ENCODE data around the gene HOXD9.

HOXD9 gene

DNA sequence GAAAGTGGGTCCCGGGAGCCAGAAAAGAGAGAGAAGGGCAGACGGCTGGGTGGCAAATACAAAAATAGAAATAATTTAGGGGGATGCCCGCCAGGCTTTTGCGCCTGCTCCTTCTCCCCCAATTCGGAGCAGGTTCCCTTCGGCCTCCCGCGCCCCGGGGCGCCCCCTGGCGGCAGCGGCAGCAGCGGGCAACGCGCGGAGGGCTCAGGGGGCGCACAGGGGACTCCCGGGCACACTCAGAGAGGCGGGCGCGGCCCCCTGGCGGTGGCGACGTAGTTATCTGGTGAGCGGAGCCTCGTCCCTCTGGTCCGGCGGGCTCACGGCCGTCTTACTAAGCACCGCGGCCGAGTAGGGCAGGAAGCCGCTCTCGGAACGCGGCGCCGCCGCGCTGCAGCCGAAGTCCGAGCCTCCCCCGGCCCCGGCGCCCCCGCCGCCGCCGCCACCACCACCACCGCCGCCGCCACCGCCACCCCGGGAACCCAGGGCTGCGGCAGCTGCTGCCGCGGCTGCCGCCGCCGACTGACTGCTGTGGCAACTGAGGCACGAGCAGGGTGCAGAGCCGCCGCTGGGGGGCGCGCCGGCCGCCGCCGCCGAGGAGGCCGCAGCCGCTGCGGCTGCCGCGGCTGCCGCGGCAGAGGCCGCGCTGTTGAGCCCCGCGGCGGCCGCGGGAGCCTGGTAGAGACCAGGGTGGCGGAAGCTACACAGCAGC lies 42.5 kb upstream of the HOXD9 start:
- Histone ChIP-seq H2AFZ (ENCODE audit: low read depth, low read length) (no peak overlapping the region), H3K27me3 (ENCODE audit: low read depth, low read length) (no peaks in the 10 kb centered on the region), H3K79me2 (ENCODE audit: low read length) (no peaks in the 10 kb centered on the region), H3K4me3 (ENCODE audit: low read length) (no peak overlapping the region), H3K9me3 (ENCODE audit: insufficient read depth, low read length) (no peaks in the 10 kb centered on the region), H3K27ac (ENCODE audit: low read length) (no peak overlapping the region), H3K9ac (ENCODE audit: low read length) (no peak overlapping the region), H3K36me3 (replicated peaks; ENCODE audit: low read depth, low read length) (no peaks in the 10 kb centered on the region), H3K4me2 (ENCODE audit: low read length) (no peak overlapping the region), H3K4me1 (ENCODE audit: low read length) (no peaks in the 10 kb centered on the region), H4K20me1 (ENCODE audit: insufficient read depth, low read length) (no peaks in the 10 kb centered on the region)
- no peak for TF ChIP-seq EZH2phosphoT487 (IDR thresholded peaks at IDR 0.05; ENCODE audit: low read depth)
- TF ChIP-seq, protein P1, sequence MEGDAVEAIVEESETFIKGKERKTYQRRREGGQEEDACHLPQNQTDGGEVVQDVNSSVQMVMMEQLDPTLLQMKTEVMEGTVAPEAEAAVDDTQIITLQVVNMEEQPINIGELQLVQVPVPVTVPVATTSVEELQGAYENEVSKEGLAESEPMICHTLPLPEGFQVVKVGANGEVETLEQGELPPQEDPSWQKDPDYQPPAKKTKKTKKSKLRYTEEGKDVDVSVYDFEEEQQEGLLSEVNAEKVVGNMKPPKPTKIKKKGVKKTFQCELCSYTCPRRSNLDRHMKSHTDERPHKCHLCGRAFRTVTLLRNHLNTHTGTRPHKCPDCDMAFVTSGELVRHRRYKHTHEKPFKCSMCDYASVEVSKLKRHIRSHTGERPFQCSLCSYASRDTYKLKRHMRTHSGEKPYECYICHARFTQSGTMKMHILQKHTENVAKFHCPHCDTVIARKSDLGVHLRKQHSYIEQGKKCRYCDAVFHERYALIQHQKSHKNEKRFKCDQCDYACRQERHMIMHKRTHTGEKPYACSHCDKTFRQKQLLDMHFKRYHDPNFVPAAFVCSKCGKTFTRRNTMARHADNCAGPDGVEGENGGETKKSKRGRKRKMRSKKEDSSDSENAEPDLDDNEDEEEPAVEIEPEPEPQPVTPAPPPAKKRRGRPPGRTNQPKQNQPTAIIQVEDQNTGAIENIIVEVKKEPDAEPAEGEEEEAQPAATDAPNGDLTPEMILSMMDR (IDR thresholded peaks at IDR 0.05; ENCODE audit: low read depth, low read length) = no peak

GRCh38 chr2:176080540-176081375 lies 41.8 kb upstream of the HOXD9 start:
- H3K4me1 ChIP-seq (ENCODE audit: low read length) = no peaks in the 10 kb centered on the region
- no peak overlapping the region for H3K4me2 ChIP-seq (ENCODE audit: low read length)
- H3K4me3 ChIP-seq (ENCODE audit: low read length) = no peak overlapping the region
- no peak overlapping the region for H2AFZ ChIP-seq (ENCODE audit: low read depth, low read length)
- H3K9me3 ChIP-seq (ENCODE audit: insufficient read depth, low read length) = no peaks in the 10 kb centered on the region
- H4K20me1 ChIP-seq (ENCODE audit: insufficient read depth, low read length) = no peaks in the 10 kb centered on the region
- H3K9ac ChIP-seq (ENCODE audit: low read length) = no peak overlapping the region
- H3K27me3 ChIP-seq (ENCODE audit: low read depth, low read length) = no peaks in the 10 kb centered on the region
- no peak overlapping the region for H3K27ac ChIP-seq (ENCODE audit: low read length)
- no peaks in the 10 kb centered on the region for H3K36me3 ChIP-seq (replicated peaks; ENCODE audit: low read depth, low read length)
- no peak for TF ChIP-seq EZH2phosphoT487 (IDR thresholded peaks at IDR 0.05; ENCODE audit: low read depth)
- TF ChIP-seq, protein P1 (IDR thresholded peaks at IDR 0.05; ENCODE audit: low read depth, low read length) = no peak
- no peaks in the 10 kb centered on the region for H3K79me2 ChIP-seq (ENCODE audit: low read length)

DNA sequence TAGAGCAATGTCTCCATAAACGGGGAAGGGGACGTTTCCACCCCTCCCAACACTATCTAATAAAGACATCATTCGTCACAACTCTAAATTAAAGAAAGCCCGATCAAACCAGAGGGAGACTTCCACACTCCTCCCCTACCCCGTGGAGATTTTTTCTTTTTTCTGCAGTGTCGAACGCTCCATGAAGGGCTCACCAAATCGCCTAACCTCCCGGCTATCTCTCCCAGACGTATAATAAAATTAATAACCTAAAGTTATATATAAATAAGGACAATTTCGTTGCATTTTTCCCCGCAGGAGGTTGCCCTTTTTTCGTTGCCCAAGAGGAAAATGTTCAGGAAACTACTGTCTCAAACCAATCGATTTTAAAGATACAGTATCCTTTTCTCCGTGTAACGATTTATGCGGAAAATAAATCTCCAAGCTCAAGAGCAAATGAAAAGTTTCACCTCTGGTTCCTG lies 41.1 kb upstream of the HOXD9 start:
- Histone ChIP-seq H3K36me3 (replicated peaks; ENCODE audit: low read depth, low read length) (no peaks in the 10 kb centered on the region), H4K20me1 (ENCODE audit: insufficient read depth, low read length) (no peaks in the 10 kb centered on the region), H3K9ac (ENCODE audit: low read length) (no peak overlapping the region), H3K4me3 (ENCODE audit: low read length) (no peak overlapping the region), H2AFZ (ENCODE audit: low read depth, low read length) (no peak overlapping the region), H3K4me1 (ENCODE audit: low read length) (no peaks in the 10 kb centered on the region), H3K27me3 (ENCODE audit: low read depth, low read length) (no peaks in the 10 kb centered on the region), H3K9me3 (ENCODE audit: insufficient read depth, low read length) (no peaks in the 10 kb centered on the region), H3K4me2 (ENCODE audit: low read length) (no peak overlapping the region), H3K27ac (ENCODE audit: low read length) (no peak overlapping the region), H3K79me2 (ENCODE audit: low read length) (no peaks in the 10 kb centered on the region)
- no peak for TF ChIP-seq EZH2phosphoT487 (IDR thresholded peaks at IDR 0.05; ENCODE audit: low read depth)
- TF ChIP-seq, protein P1 (IDR thresholded peaks at IDR 0.05; ENCODE audit: low read depth, low read length) = no peak

DNA sequence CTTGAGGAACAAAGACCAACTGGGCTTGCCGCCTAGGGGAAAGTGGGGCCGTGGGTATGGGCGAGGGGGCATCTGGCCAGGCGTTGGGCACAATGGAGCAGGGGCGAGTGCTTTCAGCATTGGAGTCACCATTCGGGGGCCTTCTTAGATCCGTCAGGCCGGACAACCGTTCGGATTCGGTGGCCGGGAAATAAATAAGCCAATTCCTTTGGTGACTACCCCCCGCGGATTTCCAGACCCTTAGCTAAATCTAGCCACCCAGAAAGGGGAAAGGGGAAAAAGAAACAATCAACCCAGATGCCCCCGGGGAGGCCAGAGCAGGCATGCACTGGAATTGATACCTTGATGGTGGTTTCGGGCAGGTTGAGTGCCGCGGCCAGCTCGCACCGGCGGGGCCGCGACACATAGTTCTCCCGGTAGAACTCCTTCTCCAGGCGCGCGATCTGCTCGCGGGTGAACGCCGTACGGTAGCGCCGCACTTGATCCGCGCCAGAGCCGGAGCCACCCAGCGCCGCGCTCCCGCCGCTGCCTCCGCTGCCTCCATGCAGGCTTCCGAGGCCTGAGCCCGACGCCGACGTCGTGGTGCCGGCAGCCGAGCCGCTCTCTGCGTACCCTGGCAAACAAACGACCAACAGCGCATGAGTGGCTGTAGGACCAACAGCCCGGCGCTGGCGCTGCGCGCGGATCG lies 40.5 kb upstream of the HOXD9 start:
- Histone ChIP-seq H3K9me3 (ENCODE audit: insufficient read depth, low read length) (no peaks in the 10 kb centered on the region), H3K4me2 (ENCODE audit: low read length) (no peak overlapping the region), H3K27me3 (ENCODE audit: low read depth, low read length) (no peaks in the 10 kb centered on the region), H3K36me3 (replicated peaks; ENCODE audit: low read depth, low read length) (no peaks in the 10 kb centered on the region), H3K79me2 (ENCODE audit: low read length) (no peaks in the 10 kb centered on the region), H3K9ac (ENCODE audit: low read length) (no peak overlapping the region), H3K27ac (ENCODE audit: low read length) (no peak overlapping the region), H3K4me3 (ENCODE audit: low read length) (no peak overlapping the region), H2AFZ (ENCODE audit: low read depth, low read length) (no peak overlapping the region), H4K20me1 (ENCODE audit: insufficient read depth, low read length) (no peaks in the 10 kb centered on the region), H3K4me1 (ENCODE audit: low read length) (no peaks in the 10 kb centered on the region)
- TF ChIP-seq, protein P1 (IDR thresholded peaks at IDR 0.05; ENCODE audit: low read depth, low read length) = no peak
- no peak for TF ChIP-seq EZH2phosphoT487 (IDR thresholded peaks at IDR 0.05; ENCODE audit: low read depth)
